WTC11 (cell line): ENCODE results near the gene LAGE3. TPM values are rescaled to one million over a fixed set of nuclear protein-coding genes. Genes with fewer than 3 reads are reported as not detected.

ENCODE experiments used
- ATAC-seq: fragments of 200-7000 bp; cut with Tn5 transposase; 2 replicates; pipeline ENCODE4 v1.10.0; 2021; ENCODE audit warnings: mild to moderate bottlenecking, moderate library complexity
- Bru-seq: library from RNA; stranded (reverse); fragments of 400-500 nt; gene quantifications from one replicate; lab custom pipeline; 2021; lab: Mats Ljungman, UMichigan
- CTCF ChIA-PET: fragments of 300-600 bp; sonication (Branson Sonifier 250); formaldehyde crosslinking; loops from one replicate; lab custom pipeline; 2021; ENCODE audit warnings: antibody characterized with exemption; lab: Charles Lee
- POLR2A ChIA-PET: fragments of 350-600 bp; sonication (Branson Sonifier 250); formaldehyde crosslinking; loops from one replicate; lab custom pipeline; 2021; ENCODE audit warnings: antibody characterized with exemption; lab: Charles Lee
- DNase-seq: peaks from one replicate; pipeline ENCODE4 v3.0.0; 2021; ENCODE audit warnings: low spot score
- H3K27ac Mint-ChIP-seq: 2 replicates; pipeline ENCODE4 v1.8.0; 2021; ENCODE audit warnings: mixed read lengths
- H3K27me3 Mint-ChIP-seq: 2 replicates; pipeline ENCODE4 v1.8.0; 2021; ENCODE audit warnings: low read depth, mild to moderate bottlenecking, moderate library complexity, mixed read lengths
- H3K36me3 Mint-ChIP-seq: 2 replicates; pipeline ENCODE4 v1.8.0; 2021; ENCODE audit warnings: mixed read lengths
- H3K4me1 Mint-ChIP-seq: 2 replicates; pipeline ENCODE4 v1.8.0; 2022; ENCODE audit warnings: mixed read lengths
- H3K4me3 Mint-ChIP-seq: 2 replicates; pipeline ENCODE4 v1.8.0; 2021; ENCODE audit warnings: mild to moderate bottlenecking, moderate library complexity, mixed read lengths
- H3K9me3 Mint-ChIP-seq: 2 replicates; pipeline ENCODE4 v1.8.0; 2021; ENCODE audit warnings: mixed read lengths
- ARID4B ChIP-seq: sonication (generic); formaldehyde crosslinking; IDR thresholded peaks from 2 replicates; pipeline ENCODE4 v1.8.0; 2023; ENCODE audit warnings: missing genetic modification reagents, mild to moderate bottlenecking, borderline replicate concordance
- CREB1 ChIP-seq: sonication (generic); formaldehyde crosslinking; IDR thresholded peaks from 2 replicates; pipeline ENCODE4 v1.8.0; 2023; ENCODE audit warnings: mild to moderate bottlenecking, missing genetic modification reagents
- E2F1 ChIP-seq: sonication (generic); formaldehyde crosslinking; IDR thresholded peaks from 2 replicates; pipeline ENCODE4 v1.8.0; 2022; ENCODE audit warnings: mild to moderate bottlenecking, missing genetic modification reagents
- E2F4 ChIP-seq: sonication (generic); formaldehyde crosslinking; IDR thresholded peaks from 2 replicates; pipeline ENCODE4 v1.8.1; 2022; ENCODE audit warnings: low read depth, mild to moderate bottlenecking, moderate library complexity, missing genetic modification reagents, borderline replicate concordance
- ETV6 ChIP-seq: sonication (generic); formaldehyde crosslinking; IDR thresholded peaks from 2 replicates; pipeline ENCODE4 v1.8.1; 2022; ENCODE audit warnings: mild to moderate bottlenecking, missing genetic modification reagents
- FOXP1 ChIP-seq: sonication (generic); formaldehyde crosslinking; IDR thresholded peaks from 2 replicates; pipeline ENCODE4 v1.8.0; 2022; ENCODE audit warnings: missing genetic modification reagents, mild to moderate bottlenecking, moderate library complexity, borderline replicate concordance
- FOXP4 ChIP-seq: sonication (generic); formaldehyde crosslinking; IDR thresholded peaks from 2 replicates; pipeline ENCODE4 v1.8.0; 2022; ENCODE audit warnings: mild to moderate bottlenecking, missing genetic modification reagents
- IRF1 ChIP-seq: sonication (generic); formaldehyde crosslinking; IDR thresholded peaks from 2 replicates; pipeline ENCODE4 v1.8.0; 2023; ENCODE audit warnings: missing genetic modification reagents
- JAZF1 ChIP-seq: fragments of 250-450 bp; sonication (Bioruptor Pico); IDR thresholded peaks from 2 replicates; pipeline ENCODE4 v1.9.0; 2021; ENCODE audit warnings: moderate library complexity, mild to moderate bottlenecking, inconsistent platforms
- MAX ChIP-seq: sonication (generic); formaldehyde crosslinking; IDR thresholded peaks from 2 replicates; pipeline ENCODE4 v1.8.0; 2022; ENCODE audit warnings: mild to moderate bottlenecking, missing genetic modification reagents
- MYBL2 ChIP-seq: sonication (generic); formaldehyde crosslinking; IDR thresholded peaks from 2 replicates; pipeline ENCODE4 v1.8.1; 2023; ENCODE audit warnings: mild to moderate bottlenecking, moderate library complexity, missing genetic modification reagents
- NFATC4 ChIP-seq: fragments of 250-450 bp; sonication (Bioruptor Pico); IDR thresholded peaks from 2 replicates; pipeline ENCODE4 v1.9.0; 2021; ENCODE audit warnings: mild to moderate bottlenecking
- PREB ChIP-seq: sonication (generic); formaldehyde crosslinking; IDR thresholded peaks from 2 replicates; pipeline ENCODE4 v1.8.1; 2022; ENCODE audit warnings: mild to moderate bottlenecking, missing genetic modification reagents, moderate library complexity, borderline replicate concordance
- TCF7 ChIP-seq: sonication (generic); formaldehyde crosslinking; IDR thresholded peaks from 2 replicates; pipeline ENCODE4 v1.8.0; 2022; ENCODE audit warnings: mild to moderate bottlenecking, low read depth, missing genetic modification reagents, moderate library complexity
- TP53 ChIP-seq: sonication (generic); formaldehyde crosslinking; IDR thresholded peaks from 2 replicates; pipeline ENCODE4 v1.8.1; 2023; ENCODE audit warnings: mild to moderate bottlenecking, missing genetic modification reagents
- USF2 ChIP-seq: sonication (generic); formaldehyde crosslinking; IDR thresholded peaks from 2 replicates; pipeline ENCODE4 v1.8.1; 2023; ENCODE audit warnings: mild to moderate bottlenecking, missing genetic modification reagents, moderate library complexity
- ZNF281 ChIP-seq: sonication (generic); formaldehyde crosslinking; IDR thresholded peaks from 2 replicates; pipeline ENCODE4 v1.8.0; 2023; ENCODE audit warnings: mild to moderate bottlenecking, missing genetic modification reagents
- long read RNA-seq, 3 experiments: library from RNA in 1 of 3; library from capped mRNA in 1 of 3; library from polyadenylated mRNA in 1 of 3; unstranded in 2 of 3; stranded (forward) in 1 of 3; transcript quantifications; one replicate each; pipeline ENCODE4 v2.0.0, GENCODE V29; 2021
- total RNA-seq: library from RNA; stranded (reverse); gene quantifications from 3 replicates; pipeline ENCODE4 v1.2.3, GENCODE V29; 2021

Gene LAGE3
- total RNA-seq: 46.1 to 52.1 TPM (median 50.2 TPM) in 3 replicates
- percentile 55 among the genes with signal in this experiment for Bru-seq, nascent RNA
- long read RNA-seq, experiment 1, transcript LAGE3-201 (3 exons, 949 nt): major isoform, 115 of 117 reads
- long read RNA-seq, experiment 1, partial matches to known transcripts: 1 of 117 reads
- long read RNA-seq, experiment 1, other reads (novel, unspliced or antisense): 1 of 117 reads
- long read RNA-seq, experiment 2, transcript LAGE3-201 (3 exons, 949 nt): major isoform, 84 of 91 reads
- long read RNA-seq, experiment 2, partial matches to known transcripts: 0 of 91 reads
- long read RNA-seq, experiment 2, other reads (novel, unspliced or antisense): 7 of 91 reads
- long read RNA-seq, experiment 3: 0 reads

GRCh38 chrX:154478728-154479622 is at the start of gene LAGE3:
TSS of gene LAGE3 (minus strand) at chrX:154479281. CDS start at chrX:154478915, 366 bp downstream.
- peak; percentile 93 for DNase-seq
- CTCF ChIA-PET: interaction anchor here (1.2 kb wide), 1 partner anchor 11 kb away, joined by 4 read pairs; the partner anchor contains the start of gene SLC10A3
- H3K36me3 Mint-ChIP-seq: no peaks in the 10 kb centered on the region; the same call in 1 of the 2 replicates
- no peaks in the 10 kb centered on the region for H3K9me3 Mint-ChIP-seq
- peaks cover 2% of the 10 kb centered on the region; the same call in 1 of the 2 replicates for H3K27me3 Mint-ChIP-seq
- peak; percentile 90 for ATAC-seq
- H3K4me1 Mint-ChIP-seq: peaks cover 3% of the 10 kb centered on the region; the same call in 1 of the 2 replicates
- POLR2A ChIA-PET: interaction anchor here (0.9 to 1.4 kb wide), 2 partner anchors 12 to 40 kb away, joined by 3 to 8 read pairs; partner anchors contain the start of gene SLC10A3
- H3K27ac Mint-ChIP-seq: no peak within 1 kb of the TSS
- H3K4me3 Mint-ChIP-seq: peak within 1 kb of the TSS; percentile 74
- TF ChIP-seq E2F1 (CRISPR knock-in tag) (no peak), MYBL2 (peak; percentile 55; the same call in 1 of the 2 replicates), FOXP4 (CRISPR knock-in tag) (peak; percentile 84; the same call in 1 of the 2 replicates), ETV6 (CRISPR knock-in tag) (peak; percentile 92), IRF1 (CRISPR knock-in tag) (peak; percentile 78; the same call in 1 of the 2 replicates), USF2 (CRISPR knock-in tag) (peak; percentile 57), CREB1 (CRISPR knock-in tag) (peak; percentile 61; the same call in 1 of the 2 replicates), FOXP1 (CRISPR knock-in tag) (0 out of 2 replicates have a peak, but pooled peaks have one; percentile 35), PREB (CRISPR knock-in tag) (no peak), E2F4 (CRISPR knock-in tag) (peak; percentile 42; the same call in 1 of the 2 replicates), NFATC4 (CRISPR knock-in tag) (no peak), ARID4B (CRISPR knock-in tag) (0 out of 2 replicates have a peak, but pooled peaks have one; percentile 65), TP53 (CRISPR knock-in tag) (peak; percentile 47; the same call in 1 of the 2 replicates), ZNF281 (CRISPR knock-in tag) (peak; percentile 63; the same call in 1 of the 2 replicates), JAZF1 (CRISPR knock-in tag) (no peak), TCF7 (CRISPR knock-in tag) (no peak), MAX (CRISPR knock-in tag) (peak; percentile 98)
